HG02642 (cell line): ENCODE results near the gene ATOH8.

Experiments used
- ATAC-seq: cut with Tn5 transposase; IDR thresholded peaks from one replicate; pipeline ENCODE4 v1.9.1; 2021; ENCODE audit warnings: mild to moderate bottlenecking; ENCODE audit not compliant: unreplicated experiment, poor library complexity

ATOH8 gene

DNA sequence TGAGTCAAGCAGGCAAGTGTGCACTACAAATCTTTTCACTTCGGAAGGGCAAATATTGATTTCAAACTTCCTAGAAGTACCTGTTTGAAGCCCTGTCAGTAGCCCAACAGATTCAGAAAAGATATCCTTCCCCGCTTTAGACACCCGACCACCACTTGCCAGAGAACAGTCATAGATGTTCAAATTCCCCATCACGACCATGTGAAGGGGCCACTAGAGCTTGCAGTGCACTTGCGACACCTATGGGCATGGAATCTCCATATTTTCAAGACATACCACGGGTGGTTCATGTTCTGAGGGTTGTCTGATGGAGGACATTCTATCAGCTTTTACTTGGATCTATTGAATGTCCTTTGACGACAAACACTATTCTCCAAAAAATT lies 35.8 kb upstream of the ATOH8 start:
- ATAC-seq: no peak

DNA sequence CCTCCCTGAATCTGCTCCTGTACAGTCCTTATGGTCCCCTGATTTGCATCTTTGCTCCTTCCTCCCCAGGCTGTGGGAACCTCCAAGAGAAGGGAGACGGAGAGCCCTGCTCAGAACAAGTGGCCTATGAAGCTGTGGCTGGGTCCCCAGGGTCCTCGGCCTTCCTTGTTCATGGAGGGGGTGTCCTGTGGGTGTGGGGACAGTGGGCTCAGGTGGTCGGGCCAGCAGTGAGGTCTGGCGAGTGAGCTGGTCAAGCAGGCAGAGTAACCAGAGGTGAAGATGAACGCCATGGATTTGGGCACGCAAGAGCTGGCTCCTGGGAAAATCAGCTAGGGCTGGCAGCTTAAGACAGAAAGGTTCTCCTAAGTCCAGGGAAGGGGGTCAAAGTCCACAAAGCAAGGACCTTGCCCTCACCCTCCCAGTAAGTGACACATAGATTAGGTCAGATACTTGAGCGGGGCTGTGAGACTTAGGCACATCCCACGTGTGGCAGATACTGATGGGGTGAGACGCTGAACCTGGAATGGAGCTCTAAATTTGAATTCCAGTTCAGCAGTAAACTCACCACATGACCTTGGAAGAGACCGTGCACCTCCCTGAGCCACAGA lies 34.8 kb upstream of the ATOH8 start:
- ATAC-seq: no peak

DNA sequence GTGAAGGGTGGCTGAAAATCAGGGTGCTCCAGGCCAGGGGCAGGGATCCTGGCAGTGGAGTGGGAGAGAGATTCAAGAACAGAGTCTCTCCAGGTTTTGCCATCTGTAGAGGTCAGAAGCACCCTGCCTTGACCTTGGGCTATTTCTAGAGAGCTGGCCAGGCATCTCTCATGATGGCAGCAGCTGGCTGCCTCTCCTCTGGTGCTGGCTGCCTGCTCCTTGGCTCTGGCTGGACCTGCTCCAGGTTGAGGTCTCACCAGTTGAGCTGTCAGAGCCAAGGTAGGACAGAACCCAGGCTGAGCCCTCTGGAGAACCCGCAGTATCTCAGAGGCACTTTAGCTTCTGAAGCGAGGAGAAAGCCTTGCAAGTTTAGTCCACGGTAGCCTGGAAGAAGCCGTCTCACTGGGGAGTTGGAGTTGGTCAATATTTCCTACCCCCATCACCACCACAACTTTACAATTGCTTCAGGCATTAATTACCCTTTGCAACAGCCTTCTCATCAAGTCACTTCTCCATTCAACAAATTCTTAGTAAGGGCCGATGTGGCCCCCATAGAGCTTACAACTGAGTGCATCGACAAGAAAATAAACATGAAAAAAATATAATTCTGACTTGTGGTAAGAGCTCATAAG lies 34.1 kb upstream of the ATOH8 start:
- ATAC-seq: no peak

DNA sequence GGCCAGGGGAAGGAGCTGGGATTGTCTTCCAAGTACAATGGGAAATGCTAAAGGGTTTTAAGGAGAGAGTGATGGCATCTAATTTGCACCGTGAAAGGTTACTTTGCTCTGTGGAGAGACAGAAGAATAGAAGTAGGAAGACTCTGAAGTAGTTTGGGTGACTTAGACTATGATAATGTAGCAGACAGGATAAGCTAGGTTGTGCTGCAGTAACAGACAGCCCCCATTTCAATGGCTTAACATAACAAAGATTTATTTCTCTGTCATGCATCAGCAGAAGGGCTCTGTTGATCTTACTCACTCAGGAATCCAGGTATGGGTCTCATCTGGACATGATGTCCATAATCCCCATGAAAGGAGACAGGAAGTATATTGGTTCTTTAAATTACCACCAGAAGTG lies 33.3 kb upstream of the ATOH8 start:
- ATAC-seq: no peak

DNA sequence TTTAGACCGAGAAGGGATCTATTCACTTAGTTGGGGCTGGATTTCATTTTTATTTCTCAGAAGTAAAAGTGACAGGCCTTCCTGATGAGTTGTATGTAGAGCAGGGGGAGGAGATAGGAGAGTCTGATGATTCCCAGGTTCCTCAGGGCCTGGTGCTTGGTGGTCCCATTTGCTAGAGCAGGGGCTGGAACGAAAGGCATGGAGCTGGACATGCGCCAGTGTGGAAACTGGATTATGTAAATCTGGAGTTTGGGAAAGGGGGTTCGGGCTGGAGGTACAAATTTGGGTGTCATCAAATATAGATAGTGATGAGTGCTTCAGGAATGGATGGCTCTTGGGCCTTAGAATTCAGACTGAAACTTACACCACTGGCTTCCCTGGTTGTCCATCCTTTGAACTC lies 32.1 kb upstream of the ATOH8 start:
- ATAC-seq: no peak

DNA sequence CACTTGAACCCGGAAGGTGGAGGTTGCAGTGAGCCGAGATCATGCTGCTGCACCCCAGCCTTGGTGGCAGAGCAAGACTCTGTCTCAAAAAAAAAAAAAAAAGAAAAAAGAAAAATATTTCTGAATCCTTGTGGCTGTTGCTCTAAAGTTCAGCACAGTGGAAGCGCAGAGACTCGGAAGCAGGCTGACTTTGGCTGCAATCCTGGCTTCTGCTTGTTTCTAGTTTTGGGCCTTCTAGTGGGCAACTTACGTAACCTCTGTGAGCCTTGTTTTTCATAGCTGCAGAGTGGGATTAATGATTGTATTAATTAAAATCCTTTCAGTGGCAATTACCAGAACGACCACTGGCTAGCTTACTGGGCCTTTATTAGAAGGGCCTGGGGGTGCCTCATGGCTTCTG lies 31.3 kb upstream of the ATOH8 start:
- no peak for ATAC-seq

DNA sequence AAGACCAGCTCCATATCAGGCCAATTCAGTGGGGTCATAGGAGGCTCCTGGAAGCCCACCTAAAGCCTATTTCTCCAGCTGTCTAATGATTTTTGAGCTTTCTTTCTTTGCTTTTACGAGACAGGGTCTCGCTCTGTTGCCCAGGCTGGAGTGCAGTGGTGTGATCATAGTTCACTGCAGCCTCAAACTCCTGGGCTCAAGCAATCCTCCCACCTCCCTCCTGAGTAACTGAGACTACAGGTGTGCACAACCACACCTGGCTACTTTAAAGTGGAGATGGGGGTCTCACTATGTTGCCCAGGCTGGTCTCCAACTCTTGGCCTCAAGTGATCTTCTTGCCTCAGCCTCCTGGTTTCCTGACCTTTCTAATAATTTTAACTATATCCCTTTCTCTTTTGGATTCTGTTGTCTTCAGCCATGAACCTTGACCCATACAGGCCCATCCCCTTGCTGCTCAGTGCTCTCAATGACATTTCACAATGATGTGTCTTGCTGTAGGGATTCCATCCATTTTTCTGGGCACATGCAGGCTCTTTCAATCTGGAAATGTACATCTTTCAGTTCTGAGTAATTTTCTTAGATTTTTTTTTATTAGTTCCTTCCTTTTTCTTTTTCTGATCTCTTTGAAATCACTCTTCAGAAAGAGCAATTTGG lies 30.0 kb upstream of the ATOH8 start:
- no peak for ATAC-seq

DNA sequence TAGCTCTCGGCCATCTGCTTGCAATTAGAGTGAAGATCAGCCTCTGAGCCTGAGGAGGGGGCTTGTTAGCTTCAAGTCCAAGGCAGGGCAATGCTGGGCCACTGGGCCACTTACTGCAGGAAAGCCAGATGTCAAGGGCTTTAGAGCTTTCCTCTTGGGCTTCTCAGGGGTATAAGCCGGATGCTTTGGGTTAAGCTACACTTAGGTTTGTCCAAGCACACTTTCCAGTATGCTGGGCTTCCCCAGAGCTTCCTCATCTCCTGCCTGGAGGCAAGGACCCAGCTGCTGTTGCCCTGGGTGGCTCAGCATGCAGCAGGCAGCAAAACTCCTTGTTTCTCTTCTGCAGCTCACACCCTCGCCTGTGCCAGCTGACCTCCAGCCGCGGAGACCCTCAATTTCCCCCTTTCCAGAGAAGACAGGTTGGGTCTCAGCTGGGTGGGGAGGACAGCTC lies 29.0 kb upstream of the ATOH8 start:
- no peak for ATAC-seq

DNA sequence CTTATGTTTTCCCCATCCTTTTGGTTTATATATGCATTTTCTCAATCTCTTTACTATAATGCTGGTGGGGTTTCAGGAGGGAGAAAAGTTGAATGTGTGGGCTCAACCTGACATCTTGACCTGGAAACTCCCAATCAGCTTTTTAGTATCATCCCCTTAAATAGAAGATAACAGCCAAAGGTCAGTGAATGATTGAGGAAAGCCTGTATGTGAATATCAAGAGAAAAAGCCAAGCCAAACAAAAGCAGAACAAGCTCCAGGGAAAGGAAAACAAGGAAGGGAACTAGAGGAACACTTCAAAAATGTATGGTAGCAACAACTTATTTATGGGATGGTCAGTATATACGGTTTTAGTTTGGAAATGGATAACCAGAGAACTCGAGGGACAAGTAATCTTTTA lies 28.3 kb upstream of the ATOH8 start:
- no peak for ATAC-seq

DNA sequence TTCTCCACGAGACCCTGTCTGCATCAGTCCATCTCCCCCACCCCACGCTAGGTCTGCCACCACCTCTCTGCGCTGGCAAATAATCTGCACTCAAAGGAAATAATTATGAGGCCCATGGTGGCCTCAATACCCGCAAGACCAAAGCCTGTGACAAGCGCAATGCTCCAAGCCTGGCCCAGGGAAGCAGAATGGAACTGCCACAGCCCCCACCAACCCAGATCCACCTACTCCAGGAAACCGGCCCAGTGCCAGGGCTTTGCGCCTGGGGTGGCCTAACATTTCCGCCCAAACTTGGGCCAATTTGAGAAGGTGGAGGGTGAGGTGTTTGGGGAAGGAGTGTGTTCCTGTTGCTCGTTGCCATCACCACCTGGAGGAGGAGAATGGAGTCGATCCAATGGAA lies 26.0 kb upstream of the ATOH8 start:
- no peak for ATAC-seq

DNA sequence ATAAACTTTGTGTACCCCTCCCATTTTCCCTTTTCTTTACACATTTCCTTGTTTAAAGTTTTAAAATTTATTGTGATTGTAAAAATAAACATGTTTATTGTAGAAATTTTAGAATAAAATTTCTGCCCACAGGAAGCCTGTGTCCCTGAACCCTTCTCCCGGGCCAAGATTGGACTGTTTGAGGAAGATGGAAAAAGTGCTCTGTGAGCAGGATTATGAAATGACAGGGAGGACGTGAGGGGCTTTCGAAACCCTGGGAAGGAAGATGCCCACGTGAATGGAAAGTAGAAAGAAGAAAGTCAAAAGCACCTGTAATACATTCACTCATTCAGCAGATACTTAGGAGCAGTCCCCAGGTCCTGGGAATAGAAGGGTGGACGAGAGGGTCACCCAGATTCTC lies 25.4 kb upstream of the ATOH8 start:
- ATAC-seq: no peak

DNA sequence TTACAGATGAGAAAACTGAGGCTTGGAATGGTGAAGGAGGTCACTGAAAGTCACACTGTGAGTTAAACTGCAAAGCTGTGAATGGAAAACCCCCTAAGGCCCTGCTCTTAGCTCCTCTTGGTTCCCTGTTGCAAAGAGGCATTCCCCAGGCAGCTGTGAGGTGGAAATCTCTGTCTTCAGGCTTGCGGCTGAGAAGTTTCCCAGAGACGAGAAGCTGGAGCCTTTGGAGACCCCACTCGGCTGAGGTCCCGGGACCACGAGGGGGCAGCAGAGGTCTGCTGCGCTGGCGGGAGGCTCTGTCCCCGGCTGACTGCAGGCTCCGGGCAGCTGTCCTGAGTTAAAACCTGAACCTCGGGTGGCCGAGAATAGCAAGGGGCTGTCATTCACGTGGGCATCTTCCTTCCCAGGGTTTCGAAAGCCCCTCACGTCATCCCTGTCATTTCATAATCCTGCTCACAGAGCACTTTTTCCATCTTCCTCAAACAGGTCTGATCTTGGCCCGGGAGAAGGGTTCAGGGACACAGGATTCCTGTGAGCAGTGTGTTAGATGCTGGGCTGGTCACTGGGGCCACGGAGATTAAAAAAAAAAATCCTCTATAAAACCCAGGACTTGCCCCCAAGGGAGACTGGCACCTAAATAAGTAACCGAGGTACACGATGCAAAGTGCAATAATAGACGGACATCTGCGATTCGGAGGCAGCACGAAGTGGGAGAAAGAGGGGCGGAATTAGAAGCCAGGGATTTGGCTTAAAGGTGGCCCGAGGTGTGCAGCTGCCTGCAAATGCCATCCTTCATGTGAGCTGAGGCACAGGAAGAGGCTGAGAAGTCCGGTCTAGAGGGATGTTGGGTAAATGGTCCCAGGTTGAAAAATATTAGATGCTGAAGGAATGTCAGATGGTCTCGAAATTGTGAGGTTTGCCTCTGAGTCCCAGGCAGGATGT lies 24.6 kb upstream of the ATOH8 start:
- ATAC-seq: no peak

DNA sequence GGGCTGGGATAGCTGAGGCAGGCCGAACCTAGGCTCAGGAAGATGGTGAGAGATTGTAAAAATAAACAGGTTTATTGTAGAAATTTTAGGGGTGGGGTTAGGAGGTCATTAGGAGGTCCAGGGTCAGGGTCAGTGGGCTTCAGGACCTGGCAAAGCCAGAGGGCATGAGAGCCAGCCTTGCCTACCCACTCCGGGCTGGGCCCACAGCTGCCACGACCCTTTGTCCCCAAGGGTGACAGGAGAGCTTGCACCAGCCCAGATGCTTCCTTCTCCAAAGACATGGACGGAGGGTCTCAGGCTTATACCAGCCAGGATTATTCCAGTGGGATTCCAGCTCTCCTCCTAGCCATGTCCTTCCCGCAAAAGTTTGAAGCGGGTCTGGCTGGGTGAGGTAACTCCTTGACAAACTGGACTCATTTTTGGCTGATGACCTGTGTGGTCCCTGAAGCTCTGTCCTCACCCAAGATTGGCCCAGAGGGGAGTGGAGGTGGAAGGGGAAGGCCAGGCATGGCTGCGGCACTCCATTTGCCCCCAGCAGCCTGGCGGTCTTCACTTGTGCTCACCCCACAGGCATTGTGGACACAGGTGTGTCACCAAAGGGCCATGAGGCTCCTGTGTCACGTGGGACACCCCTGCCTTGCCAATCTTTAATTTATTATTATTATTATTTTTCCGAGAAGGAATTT lies 23.8 kb upstream of the ATOH8 start:
- ATAC-seq: no peak

DNA sequence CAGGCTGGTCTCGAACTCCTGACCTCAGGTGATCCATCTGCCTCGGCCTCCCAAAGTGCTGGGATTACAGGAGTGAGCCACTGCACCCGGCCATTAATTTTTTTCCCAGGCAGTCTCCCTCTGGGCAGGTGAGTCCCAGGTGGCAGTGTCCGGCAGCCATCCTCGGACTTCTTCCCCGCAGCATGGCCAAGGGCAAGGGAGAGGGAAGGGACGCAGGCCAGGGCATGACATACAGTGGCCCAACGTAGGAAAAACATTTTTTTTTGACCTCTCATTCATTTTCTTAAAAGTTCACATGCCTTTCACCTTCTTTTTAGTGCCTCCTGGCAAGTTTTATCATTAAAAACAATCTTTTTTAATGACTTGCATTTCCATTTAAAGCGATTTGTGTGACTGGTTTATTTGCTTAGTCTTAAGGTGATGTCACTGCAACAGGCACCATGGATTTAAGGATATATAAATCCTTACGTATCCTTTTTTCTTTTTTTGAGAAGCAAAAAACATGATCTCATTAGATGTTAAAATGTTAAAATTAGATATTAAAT lies 23.0 kb upstream of the ATOH8 start:
- no peak for ATAC-seq

DNA sequence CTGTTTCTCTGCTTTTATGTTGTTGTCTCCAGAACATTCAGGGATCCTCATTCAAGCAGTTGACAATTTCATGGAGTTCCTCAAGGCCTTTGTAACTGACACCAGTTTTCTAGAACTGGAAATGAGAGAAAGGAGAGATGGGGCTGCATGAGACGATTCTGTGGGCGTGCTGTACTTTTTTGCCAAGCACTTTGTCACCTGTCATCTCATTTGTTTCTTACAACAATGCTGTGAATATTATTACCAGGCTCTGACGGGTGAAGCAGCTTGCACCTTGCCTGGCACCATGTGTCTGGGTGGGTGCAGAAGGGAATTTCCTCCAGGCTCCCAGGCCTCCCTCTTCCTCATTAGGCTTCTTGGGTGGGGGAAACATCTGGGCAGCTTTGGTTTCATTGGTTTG lies 22.2 kb upstream of the ATOH8 start:
- no peak for ATAC-seq

DNA sequence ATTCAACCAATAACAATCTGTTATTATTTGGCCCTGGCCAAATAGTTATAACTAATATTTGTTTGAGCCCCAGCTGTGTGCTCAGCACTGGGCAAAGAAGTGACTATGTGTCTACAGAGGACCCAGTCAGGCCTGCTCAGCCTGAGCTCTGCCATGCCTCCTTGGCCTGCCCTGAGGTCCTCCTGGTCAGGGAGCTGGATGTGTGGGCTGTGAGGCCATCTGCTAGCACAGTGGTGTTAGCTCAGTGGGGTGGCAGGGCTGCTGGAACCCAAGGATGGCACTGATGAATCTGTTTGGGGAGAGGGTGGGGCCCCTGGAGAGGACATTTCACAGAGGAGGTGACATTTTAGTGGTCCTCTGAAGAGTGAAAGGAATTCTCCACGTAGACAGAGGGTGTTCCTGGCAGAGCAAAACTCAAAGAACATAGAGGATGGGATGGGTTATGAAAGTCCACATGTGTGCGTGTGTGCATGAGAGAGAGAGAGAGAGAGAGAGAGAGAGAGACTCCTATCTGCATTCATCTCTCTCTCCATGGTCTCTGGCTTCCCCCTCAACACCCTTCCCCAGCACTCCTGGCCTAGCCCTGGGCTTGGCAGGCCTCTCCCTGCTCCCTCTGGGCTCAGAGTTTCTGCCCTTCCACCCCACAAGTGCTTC lies 21.2 kb upstream of the ATOH8 start:
- ATAC-seq: no peak

DNA sequence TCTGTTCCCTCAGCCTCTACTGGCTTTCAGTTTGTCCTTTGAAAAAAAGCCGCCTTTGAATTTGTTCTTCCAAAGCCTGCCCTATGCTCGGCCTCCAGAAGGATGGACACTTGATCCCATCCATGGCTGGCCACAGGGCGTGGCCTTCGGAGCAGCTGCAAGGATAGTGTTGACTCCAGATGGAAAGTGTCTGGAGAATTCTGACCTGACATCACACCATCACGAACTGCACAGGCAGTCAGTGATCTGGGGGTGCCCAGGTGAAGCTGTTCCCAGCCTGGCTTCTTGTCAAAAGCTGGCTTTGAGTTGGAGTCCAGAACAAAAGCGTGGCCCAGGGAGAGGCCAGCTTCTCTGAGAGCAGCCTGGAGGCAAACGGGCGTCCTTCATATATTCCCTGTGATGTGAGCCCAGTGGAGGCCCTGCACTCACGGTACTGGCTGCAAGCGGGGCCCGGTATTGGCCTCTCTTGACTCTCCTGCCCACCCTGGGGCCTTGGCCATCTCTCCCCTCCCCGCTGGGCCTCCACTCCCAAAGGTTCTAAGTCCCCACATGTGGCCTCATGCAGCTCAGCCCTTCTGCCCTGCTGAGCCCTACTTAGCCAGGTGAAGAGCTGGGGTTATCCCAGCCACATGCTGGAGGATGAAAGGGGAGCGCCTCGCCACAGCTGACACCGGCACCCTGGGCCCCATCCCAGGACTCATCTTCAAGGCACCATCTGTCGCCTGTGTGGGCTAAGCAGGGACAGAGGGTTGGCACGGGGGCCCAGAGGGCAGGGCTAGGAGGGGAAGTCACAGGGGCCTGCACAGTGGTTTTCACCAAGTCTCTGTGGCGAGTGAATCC lies 20.4 kb upstream of the ATOH8 start:
- ATAC-seq: no peak

DNA sequence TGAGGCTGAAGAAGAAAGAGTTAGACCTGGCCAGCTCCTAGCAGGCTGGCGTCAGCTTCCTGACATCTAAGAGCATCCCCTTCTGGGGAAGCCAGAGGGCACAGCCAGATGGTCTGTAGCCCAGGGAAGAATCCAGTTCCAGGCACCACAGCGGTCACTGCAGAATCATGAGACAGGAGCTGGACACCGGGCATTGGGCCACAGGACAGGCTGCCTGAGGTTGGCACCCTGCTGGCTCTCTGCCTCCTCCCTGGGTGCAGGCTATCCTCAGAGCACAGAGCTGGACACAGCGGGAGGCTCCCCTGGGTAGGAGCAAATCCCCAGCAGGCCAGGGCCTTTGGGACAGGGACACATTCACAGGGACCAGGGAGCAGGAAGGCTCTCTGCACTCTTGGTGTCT lies 19.8 kb upstream of the ATOH8 start:
- ATAC-seq: no peak
